Measurements from ENCODE around the gene AP1G1.

- TF ChIP-seq CTCF (IDR thresholded peaks at IDR 0.05) (no peak), POLR2AphosphoS5 (IDR thresholded peaks at IDR 0.05) (no peak), POLR2A (IDR thresholded peaks at IDR 0.05) (no peak)
Measured at GRCh38 chr16:71726476-71727315, 81.9 kb downstream of the AP1G1 start.
